Ovary (tissue), 9 donors: Measurements from ENCODE around the gene VPS51. TPM values are rescaled to one million over a fixed set of nuclear protein-coding genes. Genes with fewer than 3 reads are reported as not detected.
A peak's percentile ranks its signal among the peaks of the same experiment; 100 is the strongest.

Source experiments
- DNase-seq, 5 donors: peaks; one replicate each; pipeline ENCODE4 v3.0.0-alpha.2; 2019 to 2020
- H3K27ac ChIP-seq, 2 donors: fragments of 200-600 bp; one replicate each; pipeline versions ENCODE4 v1.5.1 to v1.8.0; 2019 to 2022
- H3K27me3 ChIP-seq: fragments of 200-600 bp; one replicate; pipeline ENCODE4 v1.8.0; 2022
- H3K36me3 ChIP-seq: fragments of 200-600 bp; sonication (generic); one replicate; pipeline ENCODE4 v1.5.1; 2019
- H3K4me1 ChIP-seq: one replicate; pipeline ENCODE4 v1.8.1; 2013; ENCODE audit warnings: mild to moderate bottlenecking, moderate library complexity; ENCODE audit not compliant: insufficient read depth
- H3K4me3 ChIP-seq: fragments of 200-600 bp; sonication (generic); one replicate; pipeline ENCODE4 v1.5.1; 2017
- H3K9me3 ChIP-seq, 2 donors: fragments of 200-600 bp in 1 of 2; sonication (generic) in 1 of 2; one replicate each; pipeline versions ENCODE4 v1.5.1 to v1.8.1; 2013 to 2019; ENCODE audit warnings: mild to moderate bottlenecking in 1 of 2, moderate library complexity in 1 of 2
- EP300 ChIP-seq: sonication (generic); formaldehyde crosslinking; IDR thresholded peaks from one replicate; pipeline ENCODE4 v1.6.1; 2017; ENCODE audit warnings: antibody characterized with exemption
- POLR2A ChIP-seq: fragments of 450-650 bp; IDR thresholded peaks from one replicate; pipeline ENCODE4 v1.6.1; 2017; ENCODE audit warnings: antibody characterized with exemption, mild to moderate bottlenecking, moderate library complexity
- WGBS, 3 donors: extraction: QIAGEN DNeasy Blood & Tissue Kit in 1 of 3; methylation state at CpG; one replicate each; pipeline versions ENCODE4 v1.1.5 to v1.1.7; 2013 to 2017; 5-methylcytosine and 5-hydroxymethylcytosine counted together
- intact Hi-C, 4 donors: fragments of 100-400 bp; cut with DNase I; formaldehyde crosslinking; loops; one replicate each; pipeline versions ENCODE4 v1.11.0 to v1.15.1; 2022 to 2023
- polyA plus RNA-seq, 2 donors: library from polyadenylated mRNA; stranded (reverse); fragments of 200-250 nt in 1 of 2; fragments of 350-450 nt in 1 of 2; fragmentation: Illumina TruSeq in 1 of 2; extraction: RNeasy Lipid Tissue Mini Kit (QIAGEN cat#74804) in 1 of 2; gene quantifications; one replicate each; pipeline ENCODE4 v1.2.3, GENCODE V29; 2013 to 2014
- total RNA-seq, 7 donors: library from RNA; depleted of rRNA in 2 of 7; stranded (reverse); fragments of >200 nt in 2 of 7; fragmentation: NEBNext Ultra II Directional in 3 of 7; extraction: Animal tissue kit (Norgen Biotek cat#: 25700) in 3 of 7; gene quantifications; one replicate each; pipeline versions ENCODE4 v1.1.0 to v1.2.4, GENCODE V29; 2016 to 2023
- TF ChIP-seq, protein P1 (sequence below), 3 donors: fragments of 450-650 bp in 2 of 3; fragments of 200-600 bp in 1 of 3; IDR thresholded peaks; one replicate each; pipeline versions ENCODE4 v1.5.1 to v1.8.0; 2016 to 2022; ENCODE audit warnings: antibody characterized with exemption in 3 of 3, mild to moderate bottlenecking in 1 of 3
- donor health status: DM: no; HTN: no; CAD: no; lungs with moderate emphysema.
- donor health status: DM: no; HTN: no; CAD: no.
- donor health status: Bipolar disorder and iron deficiency.
- donor health status: DM: yes; HTN: yes; CAD: no.
- donor health status: DM: no; HTN: no; CAD: no.
- donor health status: DM: yes; HTN: yes; CAD: no.

VPS51 gene
- total and polyA plus RNA-seq, 9 donors, result 51.1 to 543 (median 221) TPM

GRCh38 chr11:65090628-65091027, 5.4 kb upstream of the VPS51 start:
- intact Hi-C loops, result no loop called here
- TF ChIP-seq, protein P1, sequence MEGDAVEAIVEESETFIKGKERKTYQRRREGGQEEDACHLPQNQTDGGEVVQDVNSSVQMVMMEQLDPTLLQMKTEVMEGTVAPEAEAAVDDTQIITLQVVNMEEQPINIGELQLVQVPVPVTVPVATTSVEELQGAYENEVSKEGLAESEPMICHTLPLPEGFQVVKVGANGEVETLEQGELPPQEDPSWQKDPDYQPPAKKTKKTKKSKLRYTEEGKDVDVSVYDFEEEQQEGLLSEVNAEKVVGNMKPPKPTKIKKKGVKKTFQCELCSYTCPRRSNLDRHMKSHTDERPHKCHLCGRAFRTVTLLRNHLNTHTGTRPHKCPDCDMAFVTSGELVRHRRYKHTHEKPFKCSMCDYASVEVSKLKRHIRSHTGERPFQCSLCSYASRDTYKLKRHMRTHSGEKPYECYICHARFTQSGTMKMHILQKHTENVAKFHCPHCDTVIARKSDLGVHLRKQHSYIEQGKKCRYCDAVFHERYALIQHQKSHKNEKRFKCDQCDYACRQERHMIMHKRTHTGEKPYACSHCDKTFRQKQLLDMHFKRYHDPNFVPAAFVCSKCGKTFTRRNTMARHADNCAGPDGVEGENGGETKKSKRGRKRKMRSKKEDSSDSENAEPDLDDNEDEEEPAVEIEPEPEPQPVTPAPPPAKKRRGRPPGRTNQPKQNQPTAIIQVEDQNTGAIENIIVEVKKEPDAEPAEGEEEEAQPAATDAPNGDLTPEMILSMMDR (IDR thresholded peaks at IDR 0.05), result no peak
- no peak for TF ChIP-seq POLR2A
- TF ChIP-seq EP300, result no peak
- no peaks in the 10 kb centered on the region for H3K36me3 ChIP-seq
- no peak overlapping the region for H3K4me3 ChIP-seq
- no peak overlapping the region for H3K27ac ChIP-seq
- 90 to 93% (median 91%) methylated on average over 4 of the region's 4 CpGs for WGBS, 3 donors
- H3K4me1 ChIP-seq, result no peaks in the 10 kb centered on the region
- H3K9me3 ChIP-seq, result no peaks in the 10 kb centered on the region
- no peak for DNase-seq
- H3K27me3 ChIP-seq, result no peaks in the 10 kb centered on the region

DNA sequence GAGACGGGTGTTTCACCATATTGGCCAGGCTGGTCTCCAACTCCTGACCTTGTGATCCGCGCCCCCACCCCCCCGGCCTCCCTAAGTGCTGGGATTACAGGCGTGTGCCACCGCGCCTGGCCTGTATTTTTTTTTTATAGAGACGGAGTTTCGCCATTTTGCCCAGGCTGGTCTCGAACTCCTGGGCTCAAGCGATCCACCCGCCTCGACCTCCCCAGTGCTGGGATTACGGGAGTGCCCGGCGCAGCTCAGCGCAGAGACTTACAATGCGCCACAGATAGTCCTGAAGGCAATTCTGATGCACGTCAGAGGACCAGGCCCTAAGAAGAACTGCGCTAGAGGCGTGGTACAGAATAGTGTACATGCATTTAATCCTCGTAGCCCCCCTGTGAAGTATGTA, 587 bp upstream of the VPS51 start:
- no peak for TF ChIP-seq EP300
- WGBS, 3 donors, result 68 to 79% (median 70%) methylated on average over 22 of the region's 22 CpGs
- intact Hi-C loops, result loop anchor here in 2 of 4 donors (5.0 kb wide), 3 partner anchors 68 to 83 kb away; partner anchors contain the start of genes ARL2 (in 1 of the 2) and SNX15 (in 1 of the 2)
- Histone ChIP-seq H3K36me3 (no peaks in the 10 kb centered on the region), H3K27ac (peak overlapping the region; percentile 60 to 86), H3K27me3 (no peaks in the 10 kb centered on the region), H3K9me3 (no peaks in the 10 kb centered on the region), H3K4me1 (peaks cover 8% of the 10 kb centered on the region), H3K4me3 (no peak overlapping the region)
- peak in 2 of 5 donors; percentile 46 to 49 for DNase-seq

DNA sequence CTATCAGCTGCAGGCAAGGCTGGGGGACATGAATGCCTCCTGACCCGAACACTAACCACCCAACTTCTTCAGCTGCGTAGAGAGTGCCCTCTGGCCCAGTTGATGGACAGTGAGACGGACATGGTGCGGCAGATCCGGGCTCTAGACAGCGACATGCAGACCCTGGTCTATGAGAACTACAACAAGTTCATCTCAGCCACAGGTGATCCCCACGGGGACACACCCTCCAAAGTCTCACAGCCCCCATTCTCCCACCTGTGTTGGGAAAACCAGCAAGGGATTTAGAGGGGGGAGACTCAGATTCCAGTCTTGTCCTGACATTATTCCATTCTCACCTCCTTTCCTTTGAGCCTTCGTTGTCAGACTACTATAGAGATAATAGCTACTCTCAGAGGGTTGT, 912 bp downstream of the VPS51 start:
- 22 to 42% (median 25%) methylated on average over 8 of the region's 8 CpGs for WGBS, 3 donors
- Histone ChIP-seq H3K9me3 (no peaks in the 10 kb centered on the region), H3K4me1 (peaks cover 11% of the 10 kb centered on the region), H3K4me3 (peak overlapping the region; percentile 91), H3K27ac (peak overlapping the region; percentile 60 to 86), H3K36me3 (no peaks in the 10 kb centered on the region), H3K27me3 (no peaks in the 10 kb centered on the region)
- TF ChIP-seq EP300, result no peak
- TF ChIP-seq POLR2A, result no peak
- TF ChIP-seq, protein P1 (IDR thresholded peaks at IDR 0.05), result no peak
- intact Hi-C loops, result loop anchor here in 2 of 4 donors (5.0 kb wide), 3 partner anchors 70 to 85 kb away; partner anchors contain the start of genes ARL2 (in 1 of the 2) and SNX15 (in 1 of the 2)
- no peak for DNase-seq

GRCh38 chr11:65100674-65101350, 4.8 kb downstream of the VPS51 start:
- intact Hi-C loops, result no loop called here
- no peaks in the 10 kb centered on the region for H3K9me3 ChIP-seq
- 84 to 89% (median 88%) methylated on average over 6 of the region's 6 CpGs for WGBS, 3 donors
- H3K27ac ChIP-seq, result no peak overlapping the region
- no peak overlapping the region for H3K4me3 ChIP-seq
- H3K4me1 ChIP-seq, result peaks cover 23% of the 10 kb centered on the region
- no peaks in the 10 kb centered on the region for H3K36me3 ChIP-seq
- no peaks in the 10 kb centered on the region for H3K27me3 ChIP-seq
- no peak for TF ChIP-seq POLR2A
- TF ChIP-seq, protein P1 (IDR thresholded peaks at IDR 0.05), result no peak
- no peak for TF ChIP-seq EP300
- DNase-seq, result no peak
